A549 (cell line): ENCODE measurements around the gene CER1. TPM values are rescaled to one million over a fixed set of nuclear protein-coding genes. Genes with fewer than 3 reads are reported as not detected.

Source experiments
- ATAC-seq, 2 experiments: fragments of 200-7000 bp in 1 of 2; fragments of >200 bp in 1 of 2; cut with Nextera tagmentation in 1 of 2; cut with Tn5 transposase in 1 of 2; 3 replicates each; pipeline versions ENCODE4 v1.8.0 to v1.9.1; 2018 to 2020; ENCODE audit warnings: mild to moderate bottlenecking in 1 of 2, moderate library complexity in 1 of 2
- CTCF ChIA-PET: fragments of 300-600 bp; sonication (Branson Sonifier 250); formaldehyde crosslinking; extraction: SDS; loops from one replicate; lab custom pipeline; 2021; ENCODE audit warnings: antibody characterized with exemption, inconsistent platforms; lab: Yijun Ruan, JAX
- POLR2A ChIA-PET: fragments of 350-600 bp; formaldehyde crosslinking; extraction: SDS; loops from one replicate; lab custom pipeline; 2021; ENCODE audit warnings: antibody characterized with exemption, inconsistent platforms; lab: Yijun Ruan, JAX
- DNase-seq, 2 experiments: peaks; one replicate each; pipeline versions ENCODE4 v3.0.0 to v3.0.0-alpha.2; 2011 to 2016; ENCODE audit warnings: low read depth in 1 of 2, low spot score in 1 of 2
- FAIRE-seq: peaks from 2 replicates; lab custom pipeline; 2011; peaks lifted over from hg19 to GRCh38; lab: Jason Lieb, UNC
- H3K27ac ChIP-seq, 2 experiments: fragments of >200 bp; sonication (Bioruptor Twin); formaldehyde crosslinking; 3 replicates each; pipeline ENCODE4 v1.5.1; 2016 to 2017
- H3K4me1 ChIP-seq: fragments of >200 bp; sonication (Bioruptor Twin); formaldehyde crosslinking; 3 replicates; pipeline ENCODE4 v1.6.1; 2016
- H3K4me2 ChIP-seq: fragments of >200 bp; sonication (Bioruptor Twin); formaldehyde crosslinking; 3 replicates; pipeline ENCODE4 v1.6.1; 2016
- H3K4me3 ChIP-seq: fragments of >200 bp; sonication (Bioruptor Twin); formaldehyde crosslinking; 3 replicates; pipeline ENCODE4 v1.5.1; 2016
- H3K9me3 ChIP-seq: fragments of >200 bp; sonication (Bioruptor Twin); formaldehyde crosslinking; 3 replicates; pipeline ENCODE4 v1.6.1; 2016
- BCL3 ChIP-seq: fragments of >200 bp; sonication (Bioruptor Twin); formaldehyde crosslinking; IDR thresholded peaks from 3 replicates; pipeline ENCODE4 v1.6.1; 2016
- E2F6 ChIP-seq: IDR thresholded peaks from 2 replicates; pipeline ENCODE4 v1.6.1; 2012; ENCODE audit warnings: low read depth, borderline replicate concordance
- FOSB ChIP-seq: fragments of 250-450 bp; sonication (Bioruptor Pico); IDR thresholded peaks from 2 replicates; pipeline ENCODE4 v1.5.0; 2020; ENCODE audit warnings: mild to moderate bottlenecking, moderate library complexity
- GATA3 ChIP-seq: IDR thresholded peaks from 2 replicates; pipeline ENCODE4 v1.6.1; 2012; ENCODE audit warnings: borderline replicate concordance
- HEYL ChIP-seq: fragments of 250-450 bp; sonication (Bioruptor Pico); IDR thresholded peaks from 2 replicates; pipeline ENCODE4 v1.8.0; 2021; ENCODE audit warnings: mild to moderate bottlenecking, moderate library complexity
- HMGXB4 ChIP-seq: fragments of 250-450 bp; sonication (Bioruptor Pico); IDR thresholded peaks from 2 replicates; pipeline ENCODE4 v1.5.0; 2021; ENCODE audit warnings: mild to moderate bottlenecking, moderate library complexity, borderline replicate concordance
- JUN ChIP-seq, 2 experiments: fragments of >200 bp; sonication (Bioruptor Twin); formaldehyde crosslinking; IDR thresholded peaks; 2 replicates in 1 of 2; 3 replicates in 1 of 2; pipeline ENCODE4 v1.6.1; 2016 to 2017
- KDM1A ChIP-seq: fragments of 200-600 bp; sonication (generic); IDR thresholded peaks from 2 replicates; pipeline ENCODE4 v1.6.1; 2016; ENCODE audit warnings: low read depth, mild to moderate bottlenecking
- MAFK ChIP-seq: fragments of 450-650 bp; IDR thresholded peaks from 2 replicates; pipeline ENCODE4 v1.6.1; 2014; ENCODE audit not compliant: partially characterized antibody
- MAX ChIP-seq: IDR thresholded peaks from 2 replicates; pipeline ENCODE4 v1.6.1; 2012
- MAZ ChIP-seq: fragments of 150-350 bp; IDR thresholded peaks from 2 replicates; pipeline ENCODE4 v1.6.1; 2014; ENCODE audit warnings: antibody characterized with exemption, low read depth, low read length, borderline replicate concordance
- NFE2L2 ChIP-seq: fragments of 150-350 bp; conservative IDR thresholded peaks from 2 replicates; pipeline ENCODE4 v1.6.1; 2014; ENCODE audit warnings: low read length
- NPAS2 ChIP-seq: fragments of 250-450 bp; sonication (Bioruptor Pico); IDR thresholded peaks from 2 replicates; pipeline ENCODE4 v1.8.0; 2022; ENCODE audit warnings: mild to moderate bottlenecking, moderate library complexity, borderline replicate concordance
- PHF8 ChIP-seq: fragments of 200-600 bp; sonication (generic); IDR thresholded peaks from 2 replicates; pipeline ENCODE4 v1.6.1; 2016; ENCODE audit warnings: low read depth, mild to moderate bottlenecking, antibody characterized with exemption, moderate library complexity, borderline replicate concordance
- POLR2A ChIP-seq: IDR thresholded peaks from 2 replicates; pipeline ENCODE4 v1.6.1; 2012; ENCODE audit warnings: mild to moderate bottlenecking, low read length
- RCOR1 ChIP-seq: fragments of 150-350 bp; IDR thresholded peaks from 2 replicates; pipeline ENCODE4 v1.6.1; 2014; ENCODE audit warnings: antibody characterized with exemption, low read length, low read depth
- ZFP36 ChIP-seq: fragments of 450-650 bp; IDR thresholded peaks from 2 replicates; pipeline ENCODE4 v1.6.1; 2014; ENCODE audit warnings: borderline replicate concordance; ENCODE audit not compliant: partially characterized antibody
- WGBS: methylation state at CpG from one replicate; pipeline ENCODE4 v1.1.6; 2017; ENCODE audit errors: missing lambda C conversion rate; 5-methylcytosine and 5-hydroxymethylcytosine counted together
- polyA plus RNA-seq, 4 experiments: library from polyadenylated mRNA; depleted of rRNA in 3 of 4; stranded (reverse); fragments of >200 nt; fragmentation: RNase III in 1 of 4; extraction: RNeasy Plus Mini Kit Qiagen cat#74134 plus additional on column Dnase treatment in 1 of 4; gene quantifications; 2 replicates in 3 of 4; 3 replicates in 1 of 4; pipeline ENCODE4 v1.2.3, GENCODE V29; 2011 to 2017
- TF ChIP-seq, protein P1 (sequence below): fragments of 450-650 bp; IDR thresholded peaks from 2 replicates; pipeline ENCODE4 v1.6.1; 2014; ENCODE audit warnings: antibody characterized with exemption

CER1 gene
- polyA plus RNA-seq, 2 of the 4 experiments (the other 2 are of a cell fraction) = not detected

DNA sequence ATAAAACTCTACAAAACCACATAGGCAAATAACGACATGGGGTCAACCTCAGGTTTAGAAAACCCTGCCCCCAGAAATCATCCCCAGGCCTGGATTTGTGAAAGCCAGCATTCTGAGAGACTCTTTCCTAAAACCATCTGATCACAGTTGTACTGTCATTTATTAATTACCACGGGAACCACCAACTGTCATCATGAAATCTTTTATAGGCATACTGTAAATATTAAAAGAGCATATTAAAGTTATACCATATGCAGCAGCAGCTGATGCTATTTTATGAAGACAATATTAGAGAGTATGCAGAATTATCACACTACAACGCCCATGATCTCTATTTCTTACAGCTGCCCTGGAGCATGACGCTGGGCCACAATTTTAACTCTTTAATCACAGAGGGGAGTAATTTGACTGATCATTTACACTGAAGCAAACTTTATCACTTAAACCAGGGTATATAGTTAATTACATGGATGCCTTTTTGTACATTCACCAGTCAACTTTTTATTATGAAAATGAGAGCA is 20.3 kb downstream of the CER1 start:
- DNase-seq = no peak
- ChIA-PET POLR2A (no interaction called here), CTCF (no interaction called here)
- ATAC-seq = no peak
- H3K27ac ChIP-seq = no peak overlapping the region
- H3K4me2 ChIP-seq = no peak overlapping the region
- H3K4me3 ChIP-seq = no peak overlapping the region
- H3K4me1 ChIP-seq = no peaks in the 10 kb centered on the region
- 7% methylated on average over 4 of the region's 4 CpGs for WGBS
- TF ChIP-seq GATA3 (no peak), HEYL (no peak), FOSB (no peak)
- FAIRE-seq = no peak
- peaks cover 17% of the 10 kb centered on the region for H3K9me3 ChIP-seq

- WGBS = 11% methylated on average over 28 of the region's 50 CpGs
- peak within 1 kb of the TSS; percentile 80 for H3K4me3 ChIP-seq
- H3K9me3 ChIP-seq = no peaks in the 10 kb centered on the region
- no peak for TF ChIP-seq NPAS2
- TF ChIP-seq NFE2L2 = no peak
- TF ChIP-seq BCL3 = peak; percentile 62; the same call in 1 of the 3 replicates
- peak; percentile 82 for TF ChIP-seq E2F6
- TF ChIP-seq JUN (IDR thresholded peaks at IDR 0.05) = peak in 1 of 2 experiments; percentile 51; a peak in 3 of 5 replicates
- TF ChIP-seq HMGXB4 = no peak
- TF ChIP-seq, protein P1, sequence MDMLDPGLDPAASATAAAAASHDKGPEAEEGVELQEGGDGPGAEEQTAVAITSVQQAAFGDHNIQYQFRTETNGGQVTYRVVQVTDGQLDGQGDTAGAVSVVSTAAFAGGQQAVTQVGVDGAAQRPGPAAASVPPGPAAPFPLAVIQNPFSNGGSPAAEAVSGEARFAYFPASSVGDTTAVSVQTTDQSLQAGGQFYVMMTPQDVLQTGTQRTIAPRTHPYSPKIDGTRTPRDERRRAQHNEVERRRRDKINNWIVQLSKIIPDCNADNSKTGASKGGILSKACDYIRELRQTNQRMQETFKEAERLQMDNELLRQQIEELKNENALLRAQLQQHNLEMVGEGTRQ = no peak
- no peak for TF ChIP-seq ZFP36
- TF ChIP-seq KDM1A = no peak
- peak; percentile 78 for TF ChIP-seq PHF8
- TF ChIP-seq MAZ = no peak
- peak; percentile 59 for TF ChIP-seq POLR2A
- TF ChIP-seq MAFK = no peak
- TF ChIP-seq RCOR1 = no peak
- peak; percentile 78 for TF ChIP-seq MAX
- ATAC-seq (peak; percentile 96 to 97), DNase-seq (peak; percentile 28 to 55), FAIRE-seq (no peak)
- H3K4me1 ChIP-seq = peaks cover 14% of the 10 kb centered on the region; the same call in 1 of the 3 replicates
- ChIA-PET POLR2A (no interaction called here), CTCF (interaction anchor here (1.0 kb wide), 1 partner anchor 21 kb away, joined by 6 read pairs; no protein-coding TSS in a partner anchor)
- H3K27ac ChIP-seq = peak within 1 kb of the TSS; percentile 85 to 90
- H3K4me2 ChIP-seq = peak within 1 kb of the TSS; percentile 66
These were observed 29.2 kb downstream of the CER1 start, which contains the start of gene ZDHHC21 for GRCh38 chr9:14693251-14693861. TSS of gene ZDHHC21 (minus strand) at chr9:14693432. CDS start at chr9:14674340, 19,092 bp downstream.
